Measurements from ENCODE around the gene BCL2L2. TPM values are rescaled to one million over a fixed set of nuclear protein-coding genes. Genes with fewer than 3 reads are reported as not detected.

The BCL2L2 gene
- total and polyA plus RNA-seq, 2 donors (not counting 1 experiment from before 2014, with no cell fraction given) = 5.4 to 17.8 TPM

DNA sequence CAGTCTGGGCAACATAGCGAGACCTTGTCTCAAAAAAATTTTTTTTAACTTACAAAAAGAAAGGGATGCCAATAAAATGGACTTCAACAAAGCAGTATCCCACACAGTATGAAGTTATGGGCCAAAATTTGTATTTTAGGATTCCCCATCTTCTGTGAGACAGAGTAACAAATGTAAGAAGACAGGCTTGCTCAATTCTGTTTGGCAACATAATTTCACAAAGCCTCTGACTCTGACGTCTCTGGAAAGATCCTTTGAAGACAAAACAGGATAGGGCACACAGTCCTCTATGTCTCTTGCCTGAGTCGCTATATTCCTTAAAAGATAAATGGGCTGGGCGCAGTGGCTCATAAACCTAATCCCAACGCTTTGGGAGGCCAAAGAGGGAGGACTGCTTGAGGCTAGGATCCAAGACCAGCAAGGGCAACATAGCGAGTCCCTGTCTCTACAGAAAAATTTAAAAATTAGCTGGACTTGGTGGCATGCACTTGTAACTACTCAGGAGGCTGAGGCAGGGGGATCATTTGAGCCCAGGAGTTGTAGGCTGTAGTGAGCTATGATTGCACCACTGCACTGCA is 19.6 kb upstream of the BCL2L2 start:
- Histone ChIP-seq H3K27ac (ENCODE audit: low read length in 2 of 2) (peak overlapping the region; percentile 49 to 69), H3K79me2 (ENCODE audit: control insufficient read depth, insufficient read depth, low read length) (peaks cover 8% of the 10 kb centered on the region), H2AFZ (ENCODE audit: insufficient read depth, low read depth, low read length, poor library complexity, severe bottlenecking) (peak overlapping the region; percentile 92), H3K27me3 (replicated peaks in 1 of 4; ENCODE audit: control extremely low read depth in 1 of 4, control insufficient read depth in 3 of 4, insufficient read depth in 4 of 4, low read length in 3 of 4) (no peaks in the 10 kb centered on the region), H3K9me3 (ENCODE audit: control extremely low read depth in 1 of 3, control insufficient read depth in 2 of 3, insufficient read depth in 1 of 3, low read length in 2 of 3) (no peaks in the 10 kb centered on the region), H3K9ac (ENCODE audit: low read length) (peak overlapping the region; percentile 83), H3K4me1 (ENCODE audit: control insufficient read depth in 2 of 2, insufficient read depth in 2 of 2, low read length in 2 of 2) (peaks cover 13 to 17% of the 10 kb centered on the region in 2 donors), H3K36me3 (replicated peaks in 1 of 2; ENCODE audit: control extremely low read depth in 1 of 2, control insufficient read depth in 1 of 2, extremely low read depth in 1 of 2, insufficient read depth in 2 of 2, low read length in 1 of 2) (no peaks in the 10 kb centered on the region), H4K20me1 (ENCODE audit: control insufficient read depth, insufficient read depth, low read length, poor library complexity, severe bottlenecking) (no peaks in the 10 kb centered on the region), H3K4me2 (replicated peaks; ENCODE audit: low read depth, low read length, poor library complexity, severe bottlenecking) (peak overlapping the region; percentile 84), H3K4me3 (ENCODE audit: control extremely low read depth in 1 of 5, extremely low read depth in 1 of 5, insufficient read depth in 1 of 5, low read depth in 2 of 5, low read length in 4 of 5) (peak overlapping the region; percentile 34 to 90 (median 83))
- no peaks in the 10 kb centered on the region for H3K9me3 Mint-ChIP-seq (ENCODE audit: insufficient read depth)
- peak overlapping the region; percentile 98 for H3K4me3 Mint-ChIP-seq
- TF ChIP-seq, protein P1, sequence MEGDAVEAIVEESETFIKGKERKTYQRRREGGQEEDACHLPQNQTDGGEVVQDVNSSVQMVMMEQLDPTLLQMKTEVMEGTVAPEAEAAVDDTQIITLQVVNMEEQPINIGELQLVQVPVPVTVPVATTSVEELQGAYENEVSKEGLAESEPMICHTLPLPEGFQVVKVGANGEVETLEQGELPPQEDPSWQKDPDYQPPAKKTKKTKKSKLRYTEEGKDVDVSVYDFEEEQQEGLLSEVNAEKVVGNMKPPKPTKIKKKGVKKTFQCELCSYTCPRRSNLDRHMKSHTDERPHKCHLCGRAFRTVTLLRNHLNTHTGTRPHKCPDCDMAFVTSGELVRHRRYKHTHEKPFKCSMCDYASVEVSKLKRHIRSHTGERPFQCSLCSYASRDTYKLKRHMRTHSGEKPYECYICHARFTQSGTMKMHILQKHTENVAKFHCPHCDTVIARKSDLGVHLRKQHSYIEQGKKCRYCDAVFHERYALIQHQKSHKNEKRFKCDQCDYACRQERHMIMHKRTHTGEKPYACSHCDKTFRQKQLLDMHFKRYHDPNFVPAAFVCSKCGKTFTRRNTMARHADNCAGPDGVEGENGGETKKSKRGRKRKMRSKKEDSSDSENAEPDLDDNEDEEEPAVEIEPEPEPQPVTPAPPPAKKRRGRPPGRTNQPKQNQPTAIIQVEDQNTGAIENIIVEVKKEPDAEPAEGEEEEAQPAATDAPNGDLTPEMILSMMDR (IDR thresholded peaks at IDR 0.05) = no peak
- no peak for TF ChIP-seq EZH2 (IDR thresholded peaks at IDR 0.05; ENCODE audit: borderline replicate concordance, insufficient read depth, low read depth, low read length, poor library complexity, severe bottlenecking)
- no peaks in the 10 kb centered on the region for H3K27me3 Mint-ChIP-seq
- CTCF ChIA-PET = interaction anchor here (0.7 to 4.6 kb wide), 6 partner anchors 12 to 167 kb away, joined by 3 to 56 read pairs (median 4); partner anchors contain the start of genes PABPN1 and PPP1R3E
- no peak for DNase-seq
- H3K4me1 Mint-ChIP-seq = peaks cover 23% of the 10 kb centered on the region
- POLR2A ChIA-PET = interaction anchor here (0.9 to 1.7 kb wide), 3 partner anchors 15 to 34 kb away, joined by 3 to 26 read pairs (median 13); partner anchors contain the start of genes PABPN1 and PPP1R3E
- intact Hi-C loops (cut with micrococcal nuclease) = loop anchor here (1.0 to 10.0 kb wide), 8 partner anchors 8 to 698 kb away; partner anchors contain the start of genes ACIN1, AP1G2, C14orf119 and DAD1
- 78% methylated on average over 5 of the region's 6 CpGs for WGBS (ENCODE audit: insufficient coverage)
- H3K27ac Mint-ChIP-seq = peak overlapping the region; percentile 93
- no peak for ATAC-seq (ENCODE audit: low read depth)

Data from B cell (primary cell).